ENCODE results near the gene MYCBPAP. TPM values are rescaled to one million over a fixed set of nuclear protein-coding genes. Genes with fewer than 3 reads are reported as not detected.

MYCBPAP gene
- total RNA-seq, 4 donors from 2014 or later, result 0.64 to 3.7 (median 2.7) TPM; not detected in 1

DNA sequence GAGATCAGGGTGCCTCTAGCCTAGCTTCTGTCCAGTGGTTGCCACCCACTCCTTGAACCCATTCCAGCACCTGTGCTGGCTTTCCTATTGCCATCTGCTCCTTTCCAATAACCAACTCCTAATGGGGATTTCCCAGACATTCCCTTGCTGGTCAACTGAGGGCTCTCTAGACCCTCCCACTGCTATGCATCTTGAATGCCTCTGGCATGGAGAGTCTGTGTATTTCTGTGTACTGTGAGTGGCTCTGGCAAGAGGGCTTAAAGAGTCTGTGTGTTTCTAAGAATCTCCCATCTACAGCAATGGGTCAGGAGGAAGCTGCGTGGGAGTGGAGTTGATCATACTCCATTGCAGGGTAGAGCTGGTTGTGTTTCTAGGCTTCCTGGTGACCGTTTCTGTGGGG lies 13.3 kb downstream of the MYCBPAP start:
- Histone ChIP-seq H3K27me3 (no peaks in the 10 kb centered on the region), H3K36me3 (no peaks in the 10 kb centered on the region), H3K4me1 (peaks cover 0 to 14% (median 0%) of the 10 kb centered on the region in 4 donors), H3K9me3 (no peaks in the 10 kb centered on the region), H3K27ac (no peak overlapping the region), H3K4me3 (no peak overlapping the region)
- intact Hi-C loops (cut with DNase I; ENCODE audit: low total_unique reads), result no loop called here
- TF ChIP-seq, protein P1, sequence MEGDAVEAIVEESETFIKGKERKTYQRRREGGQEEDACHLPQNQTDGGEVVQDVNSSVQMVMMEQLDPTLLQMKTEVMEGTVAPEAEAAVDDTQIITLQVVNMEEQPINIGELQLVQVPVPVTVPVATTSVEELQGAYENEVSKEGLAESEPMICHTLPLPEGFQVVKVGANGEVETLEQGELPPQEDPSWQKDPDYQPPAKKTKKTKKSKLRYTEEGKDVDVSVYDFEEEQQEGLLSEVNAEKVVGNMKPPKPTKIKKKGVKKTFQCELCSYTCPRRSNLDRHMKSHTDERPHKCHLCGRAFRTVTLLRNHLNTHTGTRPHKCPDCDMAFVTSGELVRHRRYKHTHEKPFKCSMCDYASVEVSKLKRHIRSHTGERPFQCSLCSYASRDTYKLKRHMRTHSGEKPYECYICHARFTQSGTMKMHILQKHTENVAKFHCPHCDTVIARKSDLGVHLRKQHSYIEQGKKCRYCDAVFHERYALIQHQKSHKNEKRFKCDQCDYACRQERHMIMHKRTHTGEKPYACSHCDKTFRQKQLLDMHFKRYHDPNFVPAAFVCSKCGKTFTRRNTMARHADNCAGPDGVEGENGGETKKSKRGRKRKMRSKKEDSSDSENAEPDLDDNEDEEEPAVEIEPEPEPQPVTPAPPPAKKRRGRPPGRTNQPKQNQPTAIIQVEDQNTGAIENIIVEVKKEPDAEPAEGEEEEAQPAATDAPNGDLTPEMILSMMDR (IDR thresholded peaks at IDR 0.05), result no peak
- TF ChIP-seq EP300 (IDR thresholded peaks at IDR 0.05; ENCODE audit: low read depth), result no peak
- WGBS, 2 donors (ENCODE audit: low coverage in 1 of 2), result 80% methylated on average over 2 of the region's 2 CpGs; no CpG with 5 or more reads in 1 of the 2 donors
- no peak for DNase-seq
- in situ Hi-C loops (cut with MboI; ENCODE audit: low pct_ligation_motif_present in 1 of 4, low pct_unique_long_range_greater_than_20kb in 1 of 4, low sequenced_read_pairs in 3 of 4), result no loop called here

DNA sequence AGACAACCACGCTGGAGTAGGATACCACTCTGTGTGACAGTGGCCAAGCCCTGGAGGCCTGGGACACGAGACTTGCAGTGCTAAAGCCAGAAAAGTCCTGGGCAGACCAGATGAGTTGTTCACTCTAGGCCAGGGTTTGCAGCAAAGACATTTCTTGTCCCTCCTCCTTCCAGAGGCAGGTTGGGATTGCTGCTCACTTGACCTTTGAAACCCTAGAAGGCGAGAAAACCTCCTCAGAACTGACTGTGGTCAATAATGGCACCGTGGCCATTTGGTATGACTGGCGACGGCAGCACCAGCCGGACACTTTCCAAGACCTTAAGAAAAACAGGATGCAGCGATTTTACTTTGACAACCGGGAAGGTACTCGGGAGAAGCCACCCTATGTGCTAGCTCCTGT lies 14.5 kb downstream of the MYCBPAP start:
- DNase-seq, result no peak
- WGBS, 2 donors (ENCODE audit: low coverage in 1 of 2), result 92 to 100% methylated on average over 1 to 10 of the region's 10 CpGs
- Histone ChIP-seq H3K4me3 (no peak overlapping the region), H3K36me3 (no peaks in the 10 kb centered on the region), H3K27me3 (no peaks in the 10 kb centered on the region), H3K4me1 (peaks cover 0 to 9% (median 0%) of the 10 kb centered on the region in 4 donors), H3K9me3 (no peaks in the 10 kb centered on the region), H3K27ac (no peak overlapping the region)
- TF ChIP-seq POLR2A (IDR thresholded peaks at IDR 0.05), result no peak
- TF ChIP-seq EP300 (IDR thresholded peaks at IDR 0.05; ENCODE audit: low read depth), result no peak
- TF ChIP-seq, protein P1 (IDR thresholded peaks at IDR 0.05), result no peak
- TF ChIP-seq POLR2AphosphoS5 (IDR thresholded peaks at IDR 0.05), result no peak
- intact Hi-C loops (cut with DNase I; ENCODE audit: low total_unique reads), result no loop called here
- in situ Hi-C loops (cut with MboI; ENCODE audit: low pct_ligation_motif_present in 1 of 4, low pct_unique_long_range_greater_than_20kb in 1 of 4, low sequenced_read_pairs in 3 of 4), result no loop called here

DNA sequence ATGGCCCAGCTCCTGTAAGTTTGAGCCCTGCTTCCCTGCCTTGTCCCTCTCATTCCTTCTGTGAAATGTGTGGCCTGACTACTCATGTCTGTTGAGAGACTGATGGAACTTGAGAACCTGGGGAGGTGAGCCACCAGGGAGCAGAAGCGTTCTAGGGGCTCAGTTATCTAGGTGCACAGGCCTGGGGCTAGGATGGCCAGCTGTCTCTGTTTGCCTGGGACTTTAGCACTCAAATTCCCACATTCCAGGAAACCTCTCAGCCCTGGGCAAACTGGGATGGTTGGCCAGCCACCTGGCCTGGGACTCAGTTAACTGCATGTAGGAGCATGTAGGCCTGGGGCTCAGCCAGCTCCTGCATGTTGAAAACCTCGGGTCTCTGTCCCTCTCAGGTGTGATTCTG lies 15.0 kb downstream of the MYCBPAP start:
- H3K27me3 ChIP-seq, result no peaks in the 10 kb centered on the region
- 83% methylated on average over 2 of the region's 2 CpGs; no CpG with 5 or more reads in 1 of the 2 donors for WGBS, 2 donors (ENCODE audit: low coverage in 1 of 2)
- no peaks in the 10 kb centered on the region for H3K36me3 ChIP-seq
- no peak for DNase-seq
- TF ChIP-seq POLR2AphosphoS5 (IDR thresholded peaks at IDR 0.05) (no peak), EP300 (IDR thresholded peaks at IDR 0.05; ENCODE audit: low read depth) (no peak), POLR2A (IDR thresholded peaks at IDR 0.05) (no peak)
- TF ChIP-seq, protein P1 (IDR thresholded peaks at IDR 0.05), result no peak
- H3K4me3 ChIP-seq, result no peak overlapping the region
- intact Hi-C loops (cut with DNase I; ENCODE audit: low total_unique reads), result no loop called here
- H3K27ac ChIP-seq, result no peak overlapping the region
- in situ Hi-C loops (cut with MboI; ENCODE audit: low pct_ligation_motif_present in 1 of 4, low pct_unique_long_range_greater_than_20kb in 1 of 4, low sequenced_read_pairs in 3 of 4), result no loop called here
- H3K4me1 ChIP-seq, result peaks cover 0 to 8% (median 0%) of the 10 kb centered on the region in 4 donors
- no peaks in the 10 kb centered on the region for H3K9me3 ChIP-seq

DNA sequence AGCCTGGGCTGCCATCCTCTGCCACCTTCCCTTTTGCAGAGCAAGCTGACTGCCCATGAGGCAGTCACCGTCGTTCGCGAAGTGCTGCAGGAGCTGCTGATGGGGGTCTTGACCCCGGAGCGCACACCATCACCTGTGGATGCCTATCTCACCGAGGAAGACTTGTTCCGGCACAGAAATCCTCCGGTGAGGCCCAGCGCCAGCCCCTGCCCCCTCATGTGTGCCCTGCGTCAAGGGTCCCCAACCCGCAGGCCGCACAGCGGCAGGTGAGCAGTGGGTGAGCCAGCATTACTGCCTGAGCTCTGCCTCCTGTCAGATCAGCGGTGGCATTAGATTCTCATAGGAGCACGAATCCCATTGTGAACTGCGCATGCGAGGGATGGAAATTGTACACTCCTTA lies 16.6 kb downstream of the MYCBPAP start:
- H3K4me1 ChIP-seq, result no peaks in the 10 kb centered on the region

More for the DNA sequence above, 16.6 kb downstream of the MYCBPAP start:
- Histone ChIP-seq H3K9me3 (no peaks in the 10 kb centered on the region), H3K27me3 (no peaks in the 10 kb centered on the region), H3K27ac (no peak overlapping the region), H3K36me3 (no peaks in the 10 kb centered on the region), H3K4me3 (no peak overlapping the region)
- DNase-seq, result no peak
- WGBS, 2 donors (ENCODE audit: low coverage in 1 of 2), result 92% methylated on average over 18 of the region's 18 CpGs; no CpG with 5 or more reads in 1 of the 2 donors
- intact Hi-C loops (cut with DNase I; ENCODE audit: low total_unique reads) (no loop called here), in situ Hi-C loops (cut with MboI; ENCODE audit: low pct_ligation_motif_present in 1 of 4, low pct_unique_long_range_greater_than_20kb in 1 of 4, low sequenced_read_pairs in 3 of 4) (loop anchor here in 2 of 4 donors (25.0 kb wide), 2 partner anchors 312 to 437 kb away; partner anchors contain the start of gene WFIKKN2 (in 1 of the 2))
- TF ChIP-seq EP300 (IDR thresholded peaks at IDR 0.05; ENCODE audit: low read depth) (no peak), POLR2AphosphoS5 (IDR thresholded peaks at IDR 0.05) (no peak), POLR2A (IDR thresholded peaks at IDR 0.05) (no peak)

Measured in transverse colon (tissue), 4 donors.